PFSK-1 (cell line): Measurements from ENCODE around the gene AKAP9.

Experiments used
- FOXP2 ChIP-seq: optimal IDR thresholded peaks from 2 replicates; pipeline ENCODE3; 2011; ENCODE audit warnings: borderline replicate concordance, control low read depth, inconsistent platforms; ENCODE audit not compliant: insufficient read depth; ENCODE audit errors: extremely low read length, extremely low read depth
- POLR2AphosphoS5 ChIP-seq: IDR thresholded peaks from 2 replicates; pipeline ENCODE4 v1.6.1; 2012; ENCODE audit warnings: low read depth, mild to moderate bottlenecking, control low read depth, low read length, moderate library complexity
- SIN3A ChIP-seq: IDR thresholded peaks from 2 replicates; pipeline ENCODE4 v1.6.1; 2012; ENCODE audit warnings: mild to moderate bottlenecking, low read length, moderate library complexity, borderline replicate concordance; ENCODE audit not compliant: insufficient read depth
- TAF1 ChIP-seq: IDR thresholded peaks from 2 replicates; pipeline ENCODE4 v1.6.1; 2012; ENCODE audit warnings: low read length, control low read depth, borderline replicate concordance; ENCODE audit not compliant: insufficient read depth
- TF ChIP-seq, protein P1 (sequence below), 2 experiments: IDR thresholded peaks; 2 replicates each; pipeline versions ENCODE4 v1.6.1 to v1.8.0; 2011 to 2012; ENCODE audit warnings: low read depth in 2 of 2, low read length in 2 of 2, control low read depth in 1 of 2, inconsistent platforms in 1 of 2, mild to moderate bottlenecking in 1 of 2, moderate library complexity in 1 of 2; ENCODE audit not compliant: insufficient read depth in 1 of 2

Gene AKAP9

DNA sequence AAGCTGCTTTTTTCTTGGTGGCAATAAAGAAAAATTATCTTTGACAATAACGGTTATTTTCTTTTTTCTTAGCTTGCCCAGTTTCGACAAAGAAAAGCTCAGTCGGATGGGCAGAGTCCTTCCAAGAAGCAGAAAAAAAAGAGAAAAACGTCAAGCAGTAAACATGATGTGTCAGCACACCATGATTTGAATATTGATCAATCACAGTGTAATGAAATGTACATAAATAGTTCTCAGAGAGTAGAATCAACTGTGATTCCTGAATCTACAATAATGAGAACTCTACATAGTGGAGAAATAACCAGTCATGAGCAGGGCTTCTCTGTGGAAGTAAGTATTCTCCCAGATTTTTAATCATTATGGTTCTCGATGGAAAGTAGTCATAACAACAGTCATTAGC is 33.0 kb downstream of the AKAP9 start:
- TF ChIP-seq POLR2AphosphoS5 (no peak), FOXP2 (no peak), TAF1 (no peak), SIN3A (no peak)
- TF ChIP-seq, protein P1, sequence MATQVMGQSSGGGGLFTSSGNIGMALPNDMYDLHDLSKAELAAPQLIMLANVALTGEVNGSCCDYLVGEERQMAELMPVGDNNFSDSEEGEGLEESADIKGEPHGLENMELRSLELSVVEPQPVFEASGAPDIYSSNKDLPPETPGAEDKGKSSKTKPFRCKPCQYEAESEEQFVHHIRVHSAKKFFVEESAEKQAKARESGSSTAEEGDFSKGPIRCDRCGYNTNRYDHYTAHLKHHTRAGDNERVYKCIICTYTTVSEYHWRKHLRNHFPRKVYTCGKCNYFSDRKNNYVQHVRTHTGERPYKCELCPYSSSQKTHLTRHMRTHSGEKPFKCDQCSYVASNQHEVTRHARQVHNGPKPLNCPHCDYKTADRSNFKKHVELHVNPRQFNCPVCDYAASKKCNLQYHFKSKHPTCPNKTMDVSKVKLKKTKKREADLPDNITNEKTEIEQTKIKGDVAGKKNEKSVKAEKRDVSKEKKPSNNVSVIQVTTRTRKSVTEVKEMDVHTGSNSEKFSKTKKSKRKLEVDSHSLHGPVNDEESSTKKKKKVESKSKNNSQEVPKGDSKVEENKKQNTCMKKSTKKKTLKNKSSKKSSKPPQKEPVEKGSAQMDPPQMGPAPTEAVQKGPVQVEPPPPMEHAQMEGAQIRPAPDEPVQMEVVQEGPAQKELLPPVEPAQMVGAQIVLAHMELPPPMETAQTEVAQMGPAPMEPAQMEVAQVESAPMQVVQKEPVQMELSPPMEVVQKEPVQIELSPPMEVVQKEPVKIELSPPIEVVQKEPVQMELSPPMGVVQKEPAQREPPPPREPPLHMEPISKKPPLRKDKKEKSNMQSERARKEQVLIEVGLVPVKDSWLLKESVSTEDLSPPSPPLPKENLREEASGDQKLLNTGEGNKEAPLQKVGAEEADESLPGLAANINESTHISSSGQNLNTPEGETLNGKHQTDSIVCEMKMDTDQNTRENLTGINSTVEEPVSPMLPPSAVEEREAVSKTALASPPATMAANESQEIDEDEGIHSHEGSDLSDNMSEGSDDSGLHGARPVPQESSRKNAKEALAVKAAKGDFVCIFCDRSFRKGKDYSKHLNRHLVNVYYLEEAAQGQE (IDR thresholded peaks at IDR 0.05; ENCODE audit: insufficient read depth in 1 of 2, low read depth in 2 of 2, low read length in 2 of 2), result no peak

DNA sequence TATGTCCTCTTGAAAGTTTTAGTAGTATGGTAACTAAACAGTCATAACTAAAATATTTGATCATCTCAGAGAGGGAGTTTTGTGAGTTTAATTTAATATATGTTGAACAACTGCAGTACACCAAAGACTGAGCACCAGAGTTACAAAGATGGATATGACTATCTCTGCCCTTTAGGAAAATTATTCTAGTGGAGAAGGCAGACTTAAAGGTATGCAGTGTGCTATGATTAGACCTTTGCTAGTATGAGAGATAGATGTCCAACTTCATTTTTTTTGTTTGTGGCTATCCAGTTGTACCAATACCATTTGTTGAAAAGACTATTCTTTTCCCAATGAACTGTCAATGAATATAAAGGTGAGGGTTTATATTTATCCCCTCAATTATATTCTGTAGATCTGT is 33.4 kb downstream of the AKAP9 start:
- TF ChIP-seq TAF1, result no peak
- TF ChIP-seq POLR2AphosphoS5, result no peak
- TF ChIP-seq, protein P1 (IDR thresholded peaks at IDR 0.05; ENCODE audit: insufficient read depth in 1 of 2, low read depth in 2 of 2, low read length in 2 of 2), result no peak
- no peak for TF ChIP-seq SIN3A
- TF ChIP-seq FOXP2, result no peak

DNA sequence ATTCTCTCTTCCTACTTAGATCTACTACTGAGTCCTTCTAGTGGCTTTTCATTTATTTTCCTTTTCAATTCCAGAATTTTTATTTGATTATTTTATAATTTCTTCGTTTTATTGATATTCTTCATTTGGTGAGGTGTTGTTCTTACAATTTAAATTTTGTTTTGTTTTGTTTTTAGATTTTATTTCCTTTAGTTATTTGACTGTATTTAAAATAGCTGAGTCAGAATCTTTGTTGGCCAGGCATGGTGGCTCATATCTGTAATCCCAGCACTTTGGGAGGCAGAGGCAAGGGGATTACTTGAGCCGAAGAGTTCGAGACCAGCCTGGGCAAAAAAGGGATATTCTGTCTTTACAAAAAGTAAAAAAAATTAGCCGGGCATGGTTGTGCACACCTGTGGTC is 36.1 kb downstream of the AKAP9 start:
- TF ChIP-seq POLR2AphosphoS5, result no peak
- no peak for TF ChIP-seq FOXP2
- TF ChIP-seq, protein P1 (IDR thresholded peaks at IDR 0.05; ENCODE audit: insufficient read depth in 1 of 2, low read depth in 2 of 2, low read length in 2 of 2), result no peak
- no peak for TF ChIP-seq SIN3A

DNA sequence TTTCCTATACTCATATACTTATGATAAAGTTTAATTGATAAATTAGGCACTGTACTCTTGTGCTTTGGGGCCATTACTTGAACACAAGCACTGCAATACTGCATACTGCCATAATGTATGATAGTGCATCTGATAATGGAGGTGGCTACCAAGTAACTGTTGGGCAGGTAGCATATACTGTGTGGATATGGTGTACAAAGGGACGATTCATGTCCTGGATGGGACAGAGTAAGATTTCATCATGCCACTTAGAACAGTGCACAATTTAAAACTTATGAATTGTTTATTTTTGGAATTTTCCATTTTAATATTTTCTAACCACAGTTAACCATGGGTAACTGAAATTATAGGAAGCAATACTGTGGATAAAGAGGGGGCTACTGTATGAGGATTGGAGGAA is 38.9 kb downstream of the AKAP9 start:
- no peak for TF ChIP-seq TAF1
- no peak for TF ChIP-seq FOXP2
- TF ChIP-seq, protein P1 (IDR thresholded peaks at IDR 0.05; ENCODE audit: insufficient read depth in 1 of 2, low read depth in 2 of 2, low read length in 2 of 2), result no peak
- TF ChIP-seq SIN3A, result no peak
- no peak for TF ChIP-seq POLR2AphosphoS5

DNA sequence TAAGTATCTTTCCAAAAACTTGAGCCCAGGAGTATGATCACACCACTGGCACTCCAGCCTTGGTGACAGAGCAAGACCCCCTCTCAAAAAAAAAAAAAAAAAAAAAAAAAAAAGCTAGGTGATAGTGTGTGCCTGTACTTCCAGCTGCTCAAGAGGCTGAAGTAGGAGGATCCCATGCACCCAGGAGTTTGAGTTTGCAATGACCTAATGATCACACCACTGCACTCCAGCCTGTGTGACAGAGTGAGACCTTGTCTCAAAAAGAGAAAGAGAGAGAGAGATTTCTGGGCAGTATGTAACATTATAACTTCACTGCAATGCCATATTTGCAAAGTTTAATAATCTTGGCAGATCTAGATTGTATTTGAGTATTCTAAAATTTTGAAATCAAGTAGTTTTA is 47.6 kb downstream of the AKAP9 start:
- no peak for TF ChIP-seq FOXP2
